ENCODE results near the gene TRMT2A. TPM values are rescaled to one million over a fixed set of nuclear protein-coding genes. Genes with fewer than 3 reads are reported as not detected.

The TRMT2A gene
- total RNA-seq, 1 experiment from 2014 or later: 66.7 TPM

- CTCF ChIA-PET: interaction anchor here (0.5 kb wide), 1 partner anchor 1926 kb away, joined by 8 read pairs; no protein-coding TSS in a partner anchor
- intact Hi-C loops (cut with micrococcal nuclease; ENCODE audit: unreplicated experiment) (no loop called here), in situ Hi-C loops (cut with HindIII; ENCODE audit: low pct_unique_long_range_greater_than_20kb, low sequenced_read_pairs) (no loop called here)
- BruUV-seq (replicated peaks): no TSS peak
- H3K4me3 ChIP-seq (ENCODE audit: low read depth in 2 of 2, low read length in 2 of 2): no peak overlapping the region
- peaks cover 16% of the 10 kb centered on the region for H3K36me3 ChIP-seq (ENCODE audit: control insufficient read depth, insufficient read depth, low read length)
- no peak overlapping the region for H3K27ac ChIP-seq (ENCODE audit: low read length)
- POLR2A ChIA-PET: no interaction called here
- no peaks in the 10 kb centered on the region for H3K4me1 ChIP-seq (ENCODE audit: control insufficient read depth, insufficient read depth, low read length)
- no peak for TF ChIP-seq POLR2AphosphoS5 (IDR thresholded peaks at IDR 0.05; ENCODE audit: low read depth, low read length)
- DNase-seq (ENCODE audit: low read depth, low spot score): no peak
- H3K27me3 ChIP-seq (ENCODE audit: control insufficient read depth, insufficient read depth, low read length): no peaks in the 10 kb centered on the region
- no peak for ATAC-seq
- no peaks in the 10 kb centered on the region for H3K9me3 ChIP-seq (ENCODE audit: control insufficient read depth, insufficient read depth, low read depth, low read length)
These were observed 22.7 kb downstream of the TRMT2A start for GRCh38 chr22:20094197-20094807.

- no peak overlapping the region for H3K27ac ChIP-seq (ENCODE audit: low read length)
- no peak for DNase-seq (ENCODE audit: low read depth, low spot score)
- no peaks in the 10 kb centered on the region for H3K9me3 ChIP-seq (ENCODE audit: control insufficient read depth, insufficient read depth, low read depth, low read length)
- TF ChIP-seq REST (IDR thresholded peaks at IDR 0.05; ENCODE audit: insufficient read depth in 1 of 2, low read depth in 2 of 2, low read length in 1 of 2) (no peak), CTCF (IDR thresholded peaks at IDR 0.05) (no peak), POLR2AphosphoS5 (IDR thresholded peaks at IDR 0.05; ENCODE audit: low read depth, low read length) (no peak), SIN3A (IDR thresholded peaks at IDR 0.05; ENCODE audit: borderline replicate concordance, insufficient read depth, low read depth, low read length) (no peak)
- peaks cover 16% of the 10 kb centered on the region for H3K36me3 ChIP-seq (ENCODE audit: control insufficient read depth, insufficient read depth, low read length)
- intact Hi-C loops (cut with micrococcal nuclease; ENCODE audit: unreplicated experiment) (no loop called here), in situ Hi-C loops (cut with HindIII; ENCODE audit: low pct_unique_long_range_greater_than_20kb, low sequenced_read_pairs) (no loop called here)
- CTCF ChIA-PET: no interaction called here
- ATAC-seq: no peak
- H3K4me3 ChIP-seq (ENCODE audit: low read depth in 2 of 2, low read length in 2 of 2): no peak overlapping the region
- no peaks in the 10 kb centered on the region for H3K4me1 ChIP-seq (ENCODE audit: control insufficient read depth, insufficient read depth, low read length)
- no TSS peak for BruUV-seq (replicated peaks)
- POLR2A ChIA-PET: no interaction called here
- H3K27me3 ChIP-seq (ENCODE audit: control insufficient read depth, insufficient read depth, low read length): no peaks in the 10 kb centered on the region
These were observed 23.4 kb downstream of the TRMT2A start for GRCh38 chr22:20093418-20094196.

- DNase-seq (ENCODE audit: low read depth, low spot score): no peak
- Histone ChIP-seq H3K36me3 (ENCODE audit: control insufficient read depth, insufficient read depth, low read length) (peaks cover 16% of the 10 kb centered on the region), H3K9me3 (ENCODE audit: control insufficient read depth, insufficient read depth, low read depth, low read length) (no peaks in the 10 kb centered on the region), H3K27ac (ENCODE audit: low read length) (no peak overlapping the region), H3K27me3 (ENCODE audit: control insufficient read depth, insufficient read depth, low read length) (no peaks in the 10 kb centered on the region), H3K4me3 (ENCODE audit: low read depth in 2 of 2, low read length in 2 of 2) (no peak overlapping the region), H3K4me1 (ENCODE audit: control insufficient read depth, insufficient read depth, low read length) (no peaks in the 10 kb centered on the region)
- POLR2A ChIA-PET: no interaction called here
- no peak for TF ChIP-seq CTCF (IDR thresholded peaks at IDR 0.05)
- no peak for TF ChIP-seq POLR2AphosphoS5 (IDR thresholded peaks at IDR 0.05; ENCODE audit: low read depth, low read length)
- no peak for TF ChIP-seq SIN3A (IDR thresholded peaks at IDR 0.05; ENCODE audit: borderline replicate concordance, insufficient read depth, low read depth, low read length)
- CTCF ChIA-PET: no interaction called here
- in situ Hi-C loops (cut with HindIII; ENCODE audit: low pct_unique_long_range_greater_than_20kb, low sequenced_read_pairs): no loop called here
- intact Hi-C loops (cut with micrococcal nuclease; ENCODE audit: unreplicated experiment): no loop called here
- no TSS peak for BruUV-seq (replicated peaks)
- no peak for ATAC-seq
These were observed 24.6 kb downstream of the TRMT2A start for GRCh38 chr22:20092477-20092854.

Data from Panc1 (cell line).